ENCODE measurements around the gene CLPSL2.

The CLPSL2 gene

DNA sequence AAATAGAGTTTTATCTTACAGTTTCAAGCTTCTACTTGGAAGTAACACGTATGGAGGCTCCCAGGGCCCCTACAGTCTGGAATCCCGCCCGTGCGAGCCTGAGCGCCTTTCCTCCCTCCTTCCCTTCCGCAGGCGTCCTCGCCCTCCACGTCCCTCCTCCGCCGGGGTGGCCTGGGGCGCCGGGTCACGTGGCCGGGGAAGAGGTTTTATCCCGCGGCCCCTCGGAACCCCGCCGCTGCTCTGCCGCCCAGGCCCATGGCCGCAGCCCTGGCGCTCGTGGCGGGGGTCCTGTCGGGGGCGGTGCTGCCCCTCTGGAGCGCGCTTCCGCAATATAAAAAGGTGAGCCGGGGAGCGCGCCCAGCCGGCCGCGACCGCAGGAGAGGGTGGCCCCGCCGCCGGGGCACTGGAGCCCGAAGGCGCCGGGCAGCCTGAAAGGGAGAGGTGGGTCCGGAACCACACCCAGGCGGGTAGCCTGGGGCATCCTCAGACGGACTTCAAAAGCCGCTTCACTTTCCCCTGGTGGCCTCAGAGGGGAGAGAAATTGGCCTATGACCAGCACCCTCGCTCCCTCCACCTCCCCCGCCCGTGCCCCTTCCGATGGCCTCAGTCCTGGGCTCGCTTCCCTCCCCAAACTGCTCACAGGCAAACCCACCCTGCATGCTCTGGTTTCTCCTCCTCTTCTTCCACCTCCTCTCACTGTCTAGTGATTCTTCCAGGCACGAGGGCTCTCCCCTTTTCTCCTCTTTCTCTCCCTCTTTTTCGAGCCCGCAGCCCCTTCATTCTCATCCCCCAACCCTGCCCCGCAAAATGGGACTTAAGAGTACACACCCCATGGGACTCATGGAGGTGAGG lies at the start of gene CLPSL2:
Gene CLPSL2, plus strand, starts transcription at position 235 of the 852 bp plus-strand sequence. Its CDS starts 21 bp downstream, at position 256.
- in situ Hi-C loops (cut with HindIII; ENCODE audit: low sequenced_read_pairs) = no loop called here

DNA sequence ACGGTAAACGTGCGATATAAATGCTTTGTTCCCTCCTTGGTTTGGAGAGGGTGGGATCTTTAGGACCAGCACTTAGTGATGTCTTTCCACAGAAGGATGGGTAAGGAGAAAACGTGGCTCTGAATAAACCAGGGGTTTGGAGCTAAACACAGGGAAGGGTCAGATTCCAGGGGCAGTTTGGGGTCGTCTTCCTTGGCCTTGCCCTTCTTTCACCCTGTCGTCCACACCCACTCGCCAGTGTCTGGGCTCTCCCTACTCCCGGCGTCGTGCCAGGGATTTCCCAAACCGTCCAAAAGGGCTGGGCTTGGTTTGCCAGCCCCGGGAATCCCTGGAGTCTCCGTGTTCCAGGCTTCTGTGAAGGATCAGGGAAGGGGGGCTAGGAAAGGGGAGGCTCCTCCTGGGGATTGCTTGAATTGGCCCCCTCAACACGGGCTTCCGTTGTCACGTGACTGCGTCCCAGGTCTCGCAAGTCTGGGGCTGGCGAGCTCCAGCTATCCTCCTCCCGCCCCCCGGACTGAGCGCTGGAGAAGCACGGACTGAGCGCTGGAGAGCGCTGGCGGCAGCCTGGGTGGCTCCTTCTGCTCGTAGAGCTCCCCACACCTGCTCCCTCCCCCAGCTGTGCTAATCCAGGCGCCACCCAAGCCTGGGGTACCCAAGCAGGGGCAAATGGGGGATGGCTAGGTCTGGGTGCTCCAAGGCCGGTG lies 49.0 kb upstream of the CLPSL2 start:
- in situ Hi-C loops (cut with HindIII; ENCODE audit: low sequenced_read_pairs) = loop anchor here (25.0 kb wide), 1 partner anchor 165 kb away; no protein-coding TSS in a partner anchor

- in situ Hi-C loops (cut with HindIII; ENCODE audit: low sequenced_read_pairs) = loop anchor here (25.0 kb wide), 1 partner anchor 166 kb away; no protein-coding TSS in a partner anchor
Observed at GRCh38 chr6:35727935-35728682, 48.3 kb upstream of the CLPSL2 start.

DNA sequence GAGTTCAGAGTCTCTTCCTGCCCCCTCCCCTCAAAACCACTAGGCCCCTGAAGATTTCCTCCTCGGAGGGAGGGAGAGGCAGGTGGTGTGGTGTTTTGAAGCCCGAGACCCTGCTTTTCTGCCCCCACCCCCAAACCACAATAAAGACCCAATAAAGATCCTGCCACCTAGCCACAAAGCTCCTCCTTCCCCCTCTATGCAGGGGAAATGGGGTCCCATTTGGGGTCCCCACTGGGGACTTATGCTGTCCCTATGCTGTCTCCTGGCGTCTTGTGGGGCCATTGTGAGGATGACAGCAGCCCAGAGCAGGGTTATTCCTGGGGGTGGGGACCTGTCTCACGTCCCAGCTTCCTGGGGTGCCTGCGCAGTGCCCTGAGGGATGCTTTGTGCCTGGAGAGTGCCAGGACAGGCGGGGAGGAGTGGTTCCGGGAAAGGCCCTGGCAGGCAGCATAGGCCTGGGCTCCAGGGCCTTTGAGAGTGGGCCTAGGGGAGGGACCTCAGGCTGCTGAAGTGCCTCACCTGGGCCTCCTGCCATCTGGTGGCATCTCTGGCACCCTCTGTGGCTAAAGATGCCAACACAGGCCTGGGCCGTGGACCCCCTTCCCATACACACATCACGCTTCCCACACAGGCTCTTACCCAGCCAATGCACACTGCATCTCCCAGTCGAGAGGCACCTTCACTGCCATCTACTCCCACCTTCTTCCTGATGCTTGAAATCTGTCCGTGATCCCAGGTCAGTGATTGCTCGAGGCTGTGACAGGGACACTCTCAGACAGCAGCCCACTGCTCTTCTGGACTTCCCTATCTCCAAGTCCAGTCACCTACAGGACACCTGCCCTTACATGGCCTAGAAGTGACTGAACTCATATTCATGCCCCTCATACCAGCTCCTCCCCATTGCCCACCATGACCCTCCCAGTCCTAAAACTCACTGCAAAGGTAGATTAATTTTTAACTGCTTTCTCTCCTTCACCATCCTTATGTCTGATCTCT lies 47.4 kb upstream of the CLPSL2 start:
- in situ Hi-C loops (cut with HindIII; ENCODE audit: low sequenced_read_pairs) = loop anchor here (25.0 kb wide), 1 partner anchor 167 kb away; no protein-coding TSS in a partner anchor

DNA sequence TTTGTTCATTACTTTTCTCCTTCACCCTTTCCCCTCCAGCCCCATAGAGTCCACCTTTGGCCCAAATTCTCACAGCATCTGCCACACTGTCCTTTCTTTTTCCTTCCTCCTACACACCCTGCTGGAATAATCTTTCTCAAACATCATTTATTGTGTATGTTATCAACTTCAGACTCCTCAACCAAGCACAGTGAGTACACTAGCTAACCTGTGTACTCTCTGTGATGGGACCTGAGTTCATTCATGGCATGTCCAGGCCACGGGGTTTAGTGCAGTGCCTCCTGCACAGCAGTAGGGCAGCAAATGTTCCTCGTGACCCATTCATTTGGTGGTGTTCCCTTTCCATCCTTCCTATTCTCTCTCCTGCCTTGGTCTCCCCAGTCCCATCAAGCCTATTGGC lies 46.7 kb upstream of the CLPSL2 start:
- in situ Hi-C loops (cut with HindIII; ENCODE audit: low sequenced_read_pairs) = loop anchor here (25.0 kb wide), 1 partner anchor 167 kb away; no protein-coding TSS in a partner anchor

GRCh38 chr6:35730745-35731413 lies 45.5 kb upstream of the CLPSL2 start:
- in situ Hi-C loops (cut with HindIII; ENCODE audit: low sequenced_read_pairs) = loop anchor here (25.0 kb wide), 1 partner anchor 169 kb away; no protein-coding TSS in a partner anchor

GRCh38 chr6:35731414-35731735 lies 45.0 kb upstream of the CLPSL2 start:
- in situ Hi-C loops (cut with HindIII; ENCODE audit: low sequenced_read_pairs) = loop anchor here (25.0 kb wide), 1 partner anchor 169 kb away; no protein-coding TSS in a partner anchor

DNA sequence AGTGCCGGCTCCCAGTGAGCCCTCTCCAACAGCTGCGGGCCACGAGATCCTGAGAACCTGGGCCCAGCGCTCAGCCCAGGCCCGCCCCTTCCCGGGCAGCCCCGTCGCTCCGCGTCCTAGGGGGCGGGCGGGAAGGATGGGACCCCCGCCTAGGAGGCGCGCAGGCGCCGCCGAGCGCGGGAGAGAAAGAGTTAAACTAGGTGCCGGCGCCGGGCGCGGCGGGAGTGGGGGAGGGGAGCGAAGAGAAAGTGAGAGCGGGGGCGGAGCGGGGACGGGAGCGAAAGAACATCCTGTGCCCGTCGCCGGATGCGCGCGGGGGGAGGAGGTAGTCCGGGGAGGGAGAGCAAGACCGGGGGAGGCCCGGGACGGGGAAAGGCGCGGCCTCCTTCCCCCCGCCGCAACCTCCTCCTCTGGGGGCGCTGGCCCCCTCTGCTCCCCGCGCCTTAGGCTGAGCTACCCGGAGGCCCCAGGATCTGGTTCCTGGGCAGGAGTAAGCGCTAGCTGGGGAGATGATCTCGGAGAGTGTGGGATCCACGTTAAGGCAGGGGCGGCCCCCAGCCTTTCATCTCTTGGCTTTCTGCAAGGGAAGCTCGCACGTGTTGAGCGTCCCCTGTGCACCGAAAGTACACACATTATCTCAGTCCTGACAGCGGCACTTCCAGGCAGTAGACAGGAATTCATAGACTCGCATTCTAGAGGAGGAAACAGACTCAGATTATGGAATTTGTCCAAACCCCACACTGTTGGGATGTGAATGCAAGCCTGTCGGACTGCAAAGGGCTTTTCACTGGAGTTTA lies 44.5 kb upstream of the CLPSL2 start:
- in situ Hi-C loops (cut with HindIII; ENCODE audit: low sequenced_read_pairs) = loop anchor here (25.0 kb wide), 1 partner anchor 170 kb away; no protein-coding TSS in a partner anchor

GRCh38 chr6:35733633-35734032 lies 42.8 kb upstream of the CLPSL2 start:
- in situ Hi-C loops (cut with HindIII; ENCODE audit: low sequenced_read_pairs) = loop anchor here (25.0 kb wide), 1 partner anchor 171 kb away; no protein-coding TSS in a partner anchor

GRCh38 chr6:35734319-35734718 lies 42.1 kb upstream of the CLPSL2 start:
- in situ Hi-C loops (cut with HindIII; ENCODE audit: low sequenced_read_pairs) = loop anchor here (25.0 kb wide), 1 partner anchor 172 kb away; no protein-coding TSS in a partner anchor

GRCh38 chr6:35735452-35735851 lies 40.9 kb upstream of the CLPSL2 start:
- in situ Hi-C loops (cut with HindIII; ENCODE audit: low sequenced_read_pairs) = loop anchor here (25.0 kb wide), 1 partner anchor 173 kb away; no protein-coding TSS in a partner anchor

DNA sequence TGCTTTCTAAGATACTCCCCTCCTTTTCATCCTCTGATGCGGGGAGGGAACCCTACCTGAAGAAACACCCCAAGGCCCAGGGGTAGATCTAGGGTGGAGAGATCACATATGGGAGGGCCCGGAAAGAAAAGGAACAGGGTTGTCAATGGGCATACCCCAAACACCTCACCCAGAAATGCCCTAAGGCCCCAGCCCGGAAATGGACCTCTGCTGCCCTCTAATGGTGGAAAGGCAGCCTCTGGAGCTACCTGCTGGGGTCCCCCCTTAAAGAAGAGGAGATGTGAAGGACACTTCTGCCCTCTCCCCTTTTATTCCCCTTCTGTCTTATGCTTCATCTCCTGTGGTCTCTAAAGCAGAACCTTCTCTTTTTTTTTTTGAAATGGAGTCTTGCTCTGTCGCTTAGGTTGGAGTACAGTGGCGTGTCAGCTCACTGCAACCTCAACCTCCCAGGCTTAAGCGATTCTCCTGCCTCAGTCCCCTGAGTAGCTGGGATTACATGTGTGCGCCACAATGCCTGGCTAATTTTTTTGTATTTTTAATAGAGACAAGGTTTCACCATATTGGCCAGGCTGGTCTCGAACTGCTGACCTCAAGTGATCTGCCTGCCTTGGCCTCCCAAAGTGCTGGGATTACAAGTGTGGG lies 40.0 kb upstream of the CLPSL2 start:
- in situ Hi-C loops (cut with HindIII; ENCODE audit: low sequenced_read_pairs) = loop anchor here (25.0 kb wide), 1 partner anchor 174 kb away; no protein-coding TSS in a partner anchor

- in situ Hi-C loops (cut with HindIII; ENCODE audit: low sequenced_read_pairs) = loop anchor here (25.0 kb wide), 1 partner anchor 175 kb away; no protein-coding TSS in a partner anchor
Observed at GRCh38 chr6:35736982-35737412, 39.4 kb upstream of the CLPSL2 start, which contains the start of gene ARMC12. TSS of gene ARMC12 (plus strand) at chr6:35737032. CDS start at chr6:35737109, 77 bp downstream.

DNA sequence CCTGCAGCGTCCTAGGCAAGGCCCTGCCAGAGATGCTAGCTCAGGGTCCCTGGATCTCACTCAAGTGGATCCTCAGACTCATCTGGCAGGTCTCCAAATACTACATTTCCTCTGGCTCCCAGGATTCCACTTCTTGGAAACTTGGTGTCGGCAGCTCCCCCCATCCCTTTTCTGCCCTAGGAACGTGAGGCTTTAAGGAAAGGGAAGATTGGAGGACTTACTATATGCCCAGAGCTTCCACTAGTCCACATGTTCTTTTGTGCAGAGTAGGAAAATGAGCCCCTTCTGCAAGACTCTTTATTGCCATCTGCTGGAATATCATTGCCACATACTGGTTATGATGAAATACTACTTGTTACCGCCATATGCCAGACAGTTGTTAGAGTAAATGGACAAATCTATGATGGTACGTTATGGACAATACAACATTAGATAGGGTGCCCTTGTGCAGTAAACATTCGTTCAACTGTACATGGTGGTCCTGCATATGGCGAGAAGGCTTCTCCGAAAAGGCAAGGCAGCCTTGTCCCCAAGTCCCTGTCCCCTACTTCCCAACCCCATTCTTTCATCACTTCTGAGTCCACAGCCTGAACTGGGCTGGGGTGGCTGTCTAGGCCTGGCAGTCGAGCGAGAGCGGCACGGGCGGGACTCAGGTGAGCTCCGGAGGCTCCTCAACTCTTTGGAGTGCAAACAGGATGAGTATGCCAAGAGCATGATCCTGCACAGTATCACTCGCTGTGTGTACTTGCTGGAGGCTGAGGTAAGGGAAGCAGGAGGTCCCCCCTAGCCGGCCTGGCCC lies 38.8 kb upstream of the CLPSL2 start:
- in situ Hi-C loops (cut with HindIII; ENCODE audit: low sequenced_read_pairs) = loop anchor here (25.0 kb wide), 1 partner anchor 175 kb away; no protein-coding TSS in a partner anchor

GRCh38 chr6:35739645-35740524 lies 36.5 kb upstream of the CLPSL2 start:
- in situ Hi-C loops (cut with HindIII; ENCODE audit: low sequenced_read_pairs) = loop anchor here (25.0 kb wide), 1 partner anchor 178 kb away; no protein-coding TSS in a partner anchor

Measured in DLD1 (cell line).